Neural progenitor cell (in vitro differentiated cells): ENCODE results near the gene CCNB1IP1. TPM values are rescaled to one million over a fixed set of nuclear protein-coding genes. Genes with fewer than 3 reads are reported as not detected.

Source experiments
- DNase-seq: peaks from one replicate; pipeline ENCODE4 v3.0.0-alpha.2; 2016; ENCODE audit warnings: low spot score
- H2AFZ ChIP-seq: fragments of 200-600 bp; sonication (generic); replicated peaks from 2 replicates; pipeline ENCODE4 v1.6.1; 2016; ENCODE audit warnings: antibody characterized with exemption
- H3F3A ChIP-seq: fragments of 200-600 bp; sonication (generic); 2 replicates; pipeline ENCODE4 v1.6.1; 2016; ENCODE audit warnings: antibody characterized with exemption, low read depth
- H3K27ac ChIP-seq: fragments of 200-600 bp; sonication (generic); 2 replicates; pipeline ENCODE4 v1.5.1; 2016; ENCODE audit warnings: mild to moderate bottlenecking
- H3K27me3 ChIP-seq: fragments of 200-600 bp; sonication (generic); 2 replicates; pipeline ENCODE4 v1.6.1; 2016; ENCODE audit warnings: mild to moderate bottlenecking, moderate library complexity
- H3K36me3 ChIP-seq: fragments of 200-600 bp; sonication (generic); 2 replicates; pipeline ENCODE4 v1.5.1; 2016
- H3K4me1 ChIP-seq: fragments of 200-600 bp; sonication (generic); 2 replicates; pipeline ENCODE4 v1.6.1; 2016; ENCODE audit warnings: mixed run types
- H3K4me2 ChIP-seq: fragments of 200-600 bp; sonication (generic); 2 replicates; pipeline ENCODE4 v1.6.1; 2016
- H3K4me3 ChIP-seq: fragments of 200-600 bp; sonication (generic); 2 replicates; pipeline ENCODE4 v1.5.1; 2016
- H3K79me2 ChIP-seq: fragments of 200-600 bp; sonication (generic); 2 replicates; pipeline ENCODE4 v1.6.1; 2016; ENCODE audit warnings: low read depth
- H3K9ac ChIP-seq: fragments of 200-600 bp; sonication (generic); 2 replicates; pipeline ENCODE4 v1.6.1; 2016
- H3K9me3 ChIP-seq: fragments of 200-600 bp; sonication (generic); 2 replicates; pipeline ENCODE4 v1.5.1; 2016; ENCODE audit warnings: low read depth
- H4K20me1 ChIP-seq: fragments of 200-600 bp; sonication (generic); 2 replicates; pipeline ENCODE4 v1.6.1; 2016; ENCODE audit warnings: low read depth
- H3K27ac Mint-ChIP-seq: 3 replicates; pipeline ENCODE4 v1.8.0; 2021; ENCODE audit warnings: mixed read lengths
- H3K27me3 Mint-ChIP-seq: 2 replicates; pipeline ENCODE4 v1.8.0; 2022; ENCODE audit warnings: low read depth, mild to moderate bottlenecking, inconsistent platforms, moderate library complexity, mixed read lengths; ENCODE audit not compliant: insufficient read depth
- H3K36me3 Mint-ChIP-seq: 3 replicates; pipeline ENCODE4 v1.8.0; 2021; ENCODE audit warnings: mixed read lengths
- H3K4me1 Mint-ChIP-seq: 3 replicates; pipeline ENCODE4 v1.8.0; 2021; ENCODE audit warnings: mixed read lengths
- H3K4me3 Mint-ChIP-seq: 3 replicates; pipeline ENCODE4 v1.8.0; 2021; ENCODE audit warnings: mild to moderate bottlenecking, moderate library complexity, mixed read lengths
- H3K9me3 Mint-ChIP-seq: 3 replicates; pipeline ENCODE4 v1.8.0; 2020; ENCODE audit warnings: mixed read lengths
- CTCF ChIP-seq: fragments of 200-600 bp; sonication (generic); IDR thresholded peaks from 2 replicates; pipeline ENCODE4 v1.5.1; 2017; ENCODE audit warnings: antibody characterized with exemption, mild to moderate bottlenecking
- EZH2 ChIP-seq: fragments of 200-600 bp; sonication (generic); IDR thresholded peaks from 2 replicates; pipeline ENCODE4 v1.6.1; 2017; ENCODE audit warnings: antibody characterized with exemption, mild to moderate bottlenecking, moderate library complexity
- EZH2phosphoT487 ChIP-seq: fragments of 200-600 bp; sonication (generic); IDR thresholded peaks from 2 replicates; pipeline ENCODE4 v1.6.1; 2017; ENCODE audit warnings: antibody characterized with exemption
- total RNA-seq: library from RNA; depleted of rRNA; stranded (reverse); fragments of >200 nt; gene quantifications from 2 replicates; pipeline ENCODE4 v1.2.3, GENCODE V29; 2015; ENCODE audit warnings: low replicate concordance

Gene CCNB1IP1
- total RNA-seq, 1 donor from 2014 or later = 279 TPM

DNA sequence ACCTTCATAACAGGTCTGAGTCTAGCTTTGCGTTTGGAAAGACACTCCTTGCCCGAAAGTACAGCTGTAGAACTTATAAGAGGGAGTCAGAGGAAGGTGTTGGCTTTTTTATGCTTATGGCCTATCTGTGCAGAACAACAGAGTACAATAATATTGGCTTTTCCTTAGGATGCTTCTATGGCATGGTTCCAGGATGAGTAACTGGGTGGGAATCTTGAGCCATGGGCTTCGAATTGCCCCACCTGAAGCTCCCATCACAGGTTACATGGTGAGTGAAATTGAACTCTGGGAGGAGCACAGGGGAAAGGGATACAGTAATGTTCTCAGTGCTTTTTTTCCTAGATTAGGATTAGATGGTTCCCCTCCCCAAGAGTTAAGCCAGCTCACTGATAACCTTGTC, 23.3 kb upstream of the CCNB1IP1 start:
- H3K9me3 Mint-ChIP-seq = no peaks in the 10 kb centered on the region
- H3K9ac ChIP-seq = no peak overlapping the region
- DNase-seq = no peak
- no peaks in the 10 kb centered on the region for H3K9me3 ChIP-seq
- H3K36me3 Mint-ChIP-seq = peaks cover 40% of the 10 kb centered on the region
- H3F3A ChIP-seq = peaks cover 11% of the 10 kb centered on the region
- no peaks in the 10 kb centered on the region for H3K79me2 ChIP-seq
- no peak overlapping the region for H3K4me3 Mint-ChIP-seq
- H2AFZ ChIP-seq = no peak overlapping the region
- no peaks in the 10 kb centered on the region for H3K4me1 Mint-ChIP-seq
- no peak overlapping the region for H3K27ac ChIP-seq
- H3K27me3 Mint-ChIP-seq = no peaks in the 10 kb centered on the region
- H3K36me3 ChIP-seq = peaks cover 25% of the 10 kb centered on the region
- H3K4me2 ChIP-seq = no peak overlapping the region
- H3K27ac Mint-ChIP-seq = no peak overlapping the region
- no peaks in the 10 kb centered on the region for H4K20me1 ChIP-seq
- no peaks in the 10 kb centered on the region for H3K4me1 ChIP-seq
- TF ChIP-seq CTCF (no peak), EZH2phosphoT487 (no peak), EZH2 (no peak)
- H3K27me3 ChIP-seq = no peaks in the 10 kb centered on the region
- no peak overlapping the region for H3K4me3 ChIP-seq

- no peaks in the 10 kb centered on the region for H3K9me3 Mint-ChIP-seq
- no peak overlapping the region for H3K27ac ChIP-seq
Observed at GRCh38 chr14:20350860-20351259, 17.8 kb upstream of the CCNB1IP1 start.

GRCh38 chr14:20350282-20350681, 17.2 kb upstream of the CCNB1IP1 start:
- Mint-ChIP-seq H3K4me3 (no peak overlapping the region), H3K9me3 (no peaks in the 10 kb centered on the region), H3K4me1 (no peaks in the 10 kb centered on the region), H3K27ac (no peak overlapping the region), H3K27me3 (no peaks in the 10 kb centered on the region), H3K36me3 (peaks cover 42% of the 10 kb centered on the region)
- Histone ChIP-seq H3K27ac (no peak overlapping the region), H3K4me3 (no peak overlapping the region), H3K79me2 (peaks cover 1% of the 10 kb centered on the region), H4K20me1 (no peaks in the 10 kb centered on the region), H2AFZ (no peak overlapping the region), H3K27me3 (no peaks in the 10 kb centered on the region), H3K9ac (no peak overlapping the region), H3K4me1 (no peaks in the 10 kb centered on the region), H3K36me3 (peaks cover 22% of the 10 kb centered on the region), H3K9me3 (no peaks in the 10 kb centered on the region), H3K4me2 (no peak overlapping the region), H3F3A (no peaks in the 10 kb centered on the region)
- DNase-seq = no peak
- no peak for TF ChIP-seq EZH2phosphoT487
- no peak for TF ChIP-seq EZH2
- no peak for TF ChIP-seq CTCF

More at GRCh38 chr14:20350860-20351259, 17.8 kb upstream of the CCNB1IP1 start:
- Mint-ChIP-seq H3K27ac (no peak overlapping the region), H3K36me3 (peaks cover 42% of the 10 kb centered on the region), H3K4me1 (no peaks in the 10 kb centered on the region), H3K27me3 (no peaks in the 10 kb centered on the region), H3K4me3 (no peak overlapping the region)
- no peak for TF ChIP-seq EZH2phosphoT487
- TF ChIP-seq EZH2 = no peak
- no peak for TF ChIP-seq CTCF
- Histone ChIP-seq H3K36me3 (peaks cover 25% of the 10 kb centered on the region), H3K4me1 (no peaks in the 10 kb centered on the region), H3K4me2 (no peak overlapping the region), H4K20me1 (no peaks in the 10 kb centered on the region), H3F3A (no peaks in the 10 kb centered on the region), H3K9me3 (no peaks in the 10 kb centered on the region), H2AFZ (no peak overlapping the region), H3K4me3 (no peak overlapping the region), H3K79me2 (no peaks in the 10 kb centered on the region), H3K27me3 (no peaks in the 10 kb centered on the region), H3K9ac (no peak overlapping the region)
- no peak for DNase-seq
